Coronary artery (tissue), 2 donors: Measurements from ENCODE around the gene JTB.

Experiments used
- DNase-seq: peaks from one replicate; pipeline ENCODE4 v3.0.0-alpha.2; 2017; ENCODE audit warnings: low spot score
- H3K27ac ChIP-seq, 2 donors: fragments of 200-600 bp; sonication (generic); one replicate each; pipeline ENCODE4 v1.5.1; 2016 to 2019
- H3K4me3 ChIP-seq: fragments of 200-600 bp; sonication (generic); 2 replicates; pipeline ENCODE4 v1.5.1; 2016; ENCODE audit warnings: mild to moderate bottlenecking, moderate library complexity
- CTCF ChIP-seq: fragments of 200-600 bp; sonication (generic); IDR thresholded peaks from one replicate; pipeline ENCODE4 v1.5.1; 2019; ENCODE audit warnings: antibody characterized with exemption

JTB gene

GRCh38 chr1:153976819-153977249, 640 bp downstream of the JTB start:
- Histone ChIP-seq H3K27ac (peak overlapping the region; percentile 95 to 97), H3K4me3 (peak overlapping the region; percentile 91)
- DNase-seq: no peak
- TF ChIP-seq CTCF: no peak

GRCh38 chr1:153973525-153973924, 3.9 kb downstream of the JTB start:
- Histone ChIP-seq H3K27ac (no peak overlapping the region), H3K4me3 (no peak overlapping the region)
- no peak for TF ChIP-seq CTCF
- no peak for DNase-seq

DNA sequence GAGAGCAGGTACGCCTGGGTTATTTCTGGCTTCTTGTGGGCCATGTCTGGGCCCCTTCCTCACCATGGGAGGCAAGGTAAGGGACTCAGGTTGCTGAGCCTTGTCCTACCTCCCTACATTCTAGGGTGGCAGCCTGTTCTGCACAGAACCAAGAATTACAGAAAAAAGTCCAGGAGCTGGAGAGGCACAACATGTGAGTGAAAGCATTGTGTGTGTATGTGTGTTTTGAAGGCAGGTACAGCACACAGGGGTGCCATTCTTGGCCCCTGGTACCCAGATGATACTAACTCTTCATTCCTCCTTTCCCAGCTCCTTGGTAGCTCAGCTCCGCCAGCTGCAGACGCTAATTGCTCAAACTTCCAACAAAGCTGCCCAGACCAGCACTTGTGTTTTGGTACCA, 4.4 kb downstream of the JTB start:
- no peak for DNase-seq
- Histone ChIP-seq H3K4me3 (no peak overlapping the region), H3K27ac (no peak overlapping the region)
- TF ChIP-seq CTCF: no peak

DNA sequence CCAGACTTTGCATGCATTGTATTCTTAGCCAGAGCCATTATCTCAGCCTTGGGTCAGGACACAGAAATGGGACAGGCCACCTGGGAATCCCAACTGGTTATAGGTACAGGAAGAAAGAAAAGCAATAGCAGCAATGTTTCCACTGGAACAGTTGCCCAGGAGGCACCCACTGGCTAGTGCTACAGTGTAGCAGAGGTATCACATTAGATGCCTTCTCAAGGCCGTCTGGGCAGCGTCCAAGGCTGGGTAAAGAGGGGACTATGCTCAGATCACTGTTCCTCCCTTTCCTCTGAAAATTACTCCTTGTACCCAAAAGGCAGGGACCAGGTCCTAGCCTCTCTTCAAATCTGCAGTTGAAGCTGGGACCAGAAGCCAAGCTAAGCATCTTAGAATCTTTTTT, 7.1 kb downstream of the JTB start:
- DNase-seq: no peak
- no peak for TF ChIP-seq CTCF
- Histone ChIP-seq H3K27ac (no peak overlapping the region), H3K4me3 (no peak overlapping the region)

DNA sequence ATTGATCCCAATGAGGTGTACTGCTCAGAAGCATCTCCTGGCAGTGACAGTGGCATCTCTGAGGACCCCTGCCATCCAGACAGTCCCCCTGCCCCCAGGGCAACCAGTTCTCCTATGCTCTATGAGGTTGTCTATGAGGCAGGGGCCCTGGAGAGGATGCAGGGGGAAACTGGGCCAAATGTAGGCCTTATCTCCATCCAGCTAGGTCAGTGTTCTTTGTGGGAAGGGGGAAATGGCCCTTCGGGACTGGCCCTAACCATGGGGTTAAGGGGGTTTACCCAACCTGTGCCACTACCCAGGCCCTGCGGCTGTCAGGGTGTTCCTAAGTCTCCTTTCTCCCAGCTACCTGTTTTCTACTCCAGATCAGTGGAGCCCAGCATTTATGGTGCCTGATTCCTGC, 8.5 kb downstream of the JTB start:
- no peak for TF ChIP-seq CTCF
- Histone ChIP-seq H3K4me3 (peak overlapping the region; percentile 76), H3K27ac (no peak overlapping the region)
- DNase-seq: no peak

DNA sequence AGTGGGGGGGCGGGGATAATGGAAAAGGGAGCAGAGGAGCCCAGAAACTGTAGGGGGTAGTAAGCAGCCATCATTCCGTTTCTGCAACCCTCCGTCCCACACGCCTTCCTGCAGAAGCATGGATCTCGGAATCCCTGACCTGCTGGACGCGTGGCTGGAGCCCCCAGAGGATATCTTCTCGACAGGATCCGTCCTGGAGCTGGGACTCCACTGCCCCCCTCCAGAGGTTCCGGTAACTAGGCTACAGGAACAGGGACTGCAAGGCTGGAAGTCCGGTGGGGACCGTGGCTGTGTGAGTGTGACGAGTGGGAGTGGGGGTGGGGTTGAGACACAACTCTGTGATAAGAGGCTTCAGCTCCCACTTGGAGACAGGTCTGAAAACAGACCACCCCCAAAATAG, 9.1 kb downstream of the JTB start:
- H3K4me3 ChIP-seq: peak overlapping the region; percentile 76
- H3K27ac ChIP-seq: peak overlapping the region in 1 of 2 donors; percentile 88
- TF ChIP-seq CTCF: no peak
- no peak for DNase-seq

DNA sequence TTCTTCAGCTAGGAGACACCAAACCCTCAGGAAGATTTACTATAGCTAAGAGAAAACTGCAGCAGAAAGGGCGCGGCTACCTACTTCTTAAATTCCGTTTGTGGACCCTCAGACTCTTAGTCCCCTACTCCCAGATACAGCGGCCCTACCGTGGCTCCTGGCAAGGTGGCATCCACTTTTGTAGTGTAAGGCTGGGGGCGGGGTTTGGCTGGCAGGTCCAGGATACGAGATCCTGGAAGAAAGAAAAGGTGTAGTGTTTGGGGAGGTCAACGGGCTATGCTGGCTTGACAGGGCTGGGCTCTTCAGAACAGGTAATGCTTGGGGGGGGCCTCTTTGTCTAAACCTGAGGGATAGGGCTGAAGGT, 9.5 kb downstream of the JTB start:
- no peak for DNase-seq
- TF ChIP-seq CTCF: no peak
- Histone ChIP-seq H3K4me3 (peak overlapping the region; percentile 76), H3K27ac (peak overlapping the region in 1 of 2 donors; percentile 88)
